GM12874 (cell line): ENCODE measurements around the gene EFNB1.

Experiments
- TF ChIP-seq, protein P1 (sequence below): IDR thresholded peaks from 2 replicates; pipeline ENCODE4 v1.5.1; 2011; ENCODE audit warnings: low read depth, mild to moderate bottlenecking, control low read depth, low read length, moderate library complexity; ENCODE audit not compliant: insufficient read depth

Gene EFNB1

DNA sequence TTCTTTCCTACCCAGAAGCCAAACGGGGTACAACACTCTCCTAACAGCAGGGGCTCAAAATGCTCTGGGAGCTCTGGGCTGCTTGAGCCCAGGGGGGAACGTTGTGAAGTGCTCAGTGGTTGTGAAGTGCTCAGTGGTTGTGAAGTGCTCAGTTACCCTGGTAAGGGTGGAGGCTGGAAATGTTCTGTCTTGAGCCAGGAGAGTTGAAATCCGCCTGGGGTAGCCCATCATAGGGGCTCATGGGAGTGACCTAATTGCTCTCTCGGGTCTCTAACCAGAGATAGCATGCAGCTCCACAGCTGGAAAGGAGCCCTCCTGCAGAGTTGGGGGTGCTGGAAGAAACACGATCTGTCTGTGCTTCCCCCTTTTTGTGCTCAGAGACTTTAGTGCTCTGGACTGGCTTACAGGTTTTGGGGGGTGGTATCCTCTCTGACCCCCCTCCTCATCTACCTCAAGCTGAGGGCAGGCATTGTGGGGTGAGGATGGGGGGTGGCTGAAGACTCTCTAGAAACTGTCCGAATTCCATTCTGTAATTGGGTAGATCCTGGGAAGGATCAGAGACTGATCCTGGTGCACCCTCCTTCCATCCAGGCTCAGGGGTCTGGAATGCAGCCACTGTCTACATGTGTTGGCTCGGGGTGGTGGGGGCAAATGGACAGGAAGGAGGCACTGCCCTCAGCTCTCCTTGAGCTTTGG lies 2.7 kb downstream of the EFNB1 start:
- TF ChIP-seq, protein P1, sequence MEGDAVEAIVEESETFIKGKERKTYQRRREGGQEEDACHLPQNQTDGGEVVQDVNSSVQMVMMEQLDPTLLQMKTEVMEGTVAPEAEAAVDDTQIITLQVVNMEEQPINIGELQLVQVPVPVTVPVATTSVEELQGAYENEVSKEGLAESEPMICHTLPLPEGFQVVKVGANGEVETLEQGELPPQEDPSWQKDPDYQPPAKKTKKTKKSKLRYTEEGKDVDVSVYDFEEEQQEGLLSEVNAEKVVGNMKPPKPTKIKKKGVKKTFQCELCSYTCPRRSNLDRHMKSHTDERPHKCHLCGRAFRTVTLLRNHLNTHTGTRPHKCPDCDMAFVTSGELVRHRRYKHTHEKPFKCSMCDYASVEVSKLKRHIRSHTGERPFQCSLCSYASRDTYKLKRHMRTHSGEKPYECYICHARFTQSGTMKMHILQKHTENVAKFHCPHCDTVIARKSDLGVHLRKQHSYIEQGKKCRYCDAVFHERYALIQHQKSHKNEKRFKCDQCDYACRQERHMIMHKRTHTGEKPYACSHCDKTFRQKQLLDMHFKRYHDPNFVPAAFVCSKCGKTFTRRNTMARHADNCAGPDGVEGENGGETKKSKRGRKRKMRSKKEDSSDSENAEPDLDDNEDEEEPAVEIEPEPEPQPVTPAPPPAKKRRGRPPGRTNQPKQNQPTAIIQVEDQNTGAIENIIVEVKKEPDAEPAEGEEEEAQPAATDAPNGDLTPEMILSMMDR, result no peak

DNA sequence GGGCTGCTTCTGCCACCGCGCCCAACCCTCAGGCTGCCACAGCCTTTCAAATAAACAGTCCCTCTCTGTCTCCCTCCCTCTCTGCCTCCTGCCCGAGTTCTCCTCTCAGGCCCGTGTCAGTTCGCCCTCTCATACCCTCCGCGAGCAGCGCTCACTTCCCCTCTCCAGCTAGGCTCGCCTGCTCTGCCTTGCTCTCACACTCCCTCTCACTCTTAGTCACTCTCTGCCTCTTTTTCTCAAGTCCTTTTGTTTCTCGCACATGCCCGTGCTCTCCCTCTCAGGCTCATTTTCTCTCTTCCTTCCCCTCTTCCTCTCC lies 3.2 kb downstream of the EFNB1 start:
- TF ChIP-seq, protein P1, result no peak

DNA sequence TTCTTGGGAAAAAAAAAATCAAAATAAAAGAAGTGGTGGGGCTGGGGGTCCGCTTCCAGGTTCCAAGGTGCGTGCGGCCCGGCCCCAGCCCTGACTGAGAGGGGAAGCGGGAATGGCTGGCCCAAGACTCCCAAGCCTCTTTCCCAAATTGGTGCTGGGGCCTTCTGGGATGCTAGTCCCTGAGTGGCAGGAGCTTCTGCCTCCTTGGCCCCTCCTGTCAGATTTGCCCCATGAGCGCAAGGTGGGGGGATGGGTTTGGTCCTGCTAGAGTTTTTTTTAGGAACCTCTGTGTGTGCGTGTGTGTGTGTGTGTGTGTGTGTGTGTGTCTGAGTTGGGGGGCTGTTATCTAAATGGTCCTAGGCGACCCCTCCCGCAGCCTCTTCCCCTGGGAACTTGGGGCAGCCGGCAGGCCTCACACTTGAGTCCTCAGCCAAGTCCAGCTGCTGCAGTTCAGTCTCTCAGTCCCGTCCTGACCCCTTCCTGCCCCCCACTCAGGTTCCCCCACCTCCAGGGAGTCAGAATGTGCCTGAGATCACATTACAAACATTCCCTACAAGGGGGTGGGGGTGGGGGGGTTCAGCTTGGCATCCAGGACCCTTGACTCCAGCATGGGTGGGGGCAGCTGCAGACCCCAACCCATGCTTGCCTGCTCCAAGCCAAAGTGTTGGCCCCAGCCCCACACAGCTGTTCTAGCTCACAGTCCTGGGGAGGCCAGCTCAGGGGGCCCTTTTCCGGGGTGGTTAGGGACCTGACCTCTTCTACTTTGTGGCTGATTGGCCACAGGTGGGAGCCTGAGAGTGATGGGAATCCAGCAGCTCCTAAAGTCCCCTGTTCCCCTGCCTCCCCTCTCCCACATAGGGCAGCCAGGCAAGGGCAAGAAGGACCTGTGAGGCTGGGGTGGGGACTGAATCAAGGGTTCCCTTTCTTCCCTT lies 4.0 kb downstream of the EFNB1 start:
- TF ChIP-seq, protein P1, result no peak

DNA sequence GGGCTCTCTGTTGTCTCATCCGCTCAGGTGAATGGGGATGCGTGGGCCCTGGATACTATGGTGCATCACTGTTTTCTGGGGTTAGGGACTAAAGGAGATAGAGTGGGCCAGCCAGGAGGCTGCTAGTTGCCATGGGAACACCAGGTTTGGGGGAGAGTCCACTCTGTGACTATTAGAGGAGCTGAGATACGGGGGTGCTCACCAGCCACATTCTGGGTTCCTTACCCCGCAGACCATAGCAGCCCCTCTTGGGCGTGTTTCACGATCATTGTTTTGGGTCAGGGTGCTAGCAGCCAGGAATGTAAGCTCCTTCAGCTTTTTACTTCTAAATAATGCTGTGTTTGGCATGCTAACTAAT lies 4.6 kb downstream of the EFNB1 start:
- TF ChIP-seq, protein P1, result no peak

DNA sequence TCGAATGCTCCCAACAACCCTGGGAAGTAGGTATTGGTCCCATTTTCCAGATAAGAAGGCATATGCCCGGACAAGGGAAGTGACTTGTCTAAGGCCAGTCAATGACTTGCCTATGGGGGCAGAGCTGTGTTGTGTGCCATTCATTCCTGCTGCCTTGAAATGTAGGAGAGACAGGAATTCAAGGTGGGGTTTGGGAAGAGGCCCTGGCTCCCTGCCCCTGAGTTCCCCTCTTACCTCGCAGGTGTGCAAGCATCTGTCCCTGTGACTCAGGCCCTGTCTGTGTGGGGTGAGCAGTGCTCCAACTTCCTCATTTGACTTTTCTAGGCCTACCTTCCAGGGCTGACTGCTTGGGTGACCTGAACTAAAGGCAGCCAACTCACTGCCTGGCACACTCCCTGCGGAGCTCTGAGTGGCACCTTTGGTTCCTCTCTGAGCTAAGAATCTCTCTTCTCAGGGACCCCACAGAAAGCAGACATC lies 5.1 kb downstream of the EFNB1 start:
- TF ChIP-seq, protein P1, result no peak

DNA sequence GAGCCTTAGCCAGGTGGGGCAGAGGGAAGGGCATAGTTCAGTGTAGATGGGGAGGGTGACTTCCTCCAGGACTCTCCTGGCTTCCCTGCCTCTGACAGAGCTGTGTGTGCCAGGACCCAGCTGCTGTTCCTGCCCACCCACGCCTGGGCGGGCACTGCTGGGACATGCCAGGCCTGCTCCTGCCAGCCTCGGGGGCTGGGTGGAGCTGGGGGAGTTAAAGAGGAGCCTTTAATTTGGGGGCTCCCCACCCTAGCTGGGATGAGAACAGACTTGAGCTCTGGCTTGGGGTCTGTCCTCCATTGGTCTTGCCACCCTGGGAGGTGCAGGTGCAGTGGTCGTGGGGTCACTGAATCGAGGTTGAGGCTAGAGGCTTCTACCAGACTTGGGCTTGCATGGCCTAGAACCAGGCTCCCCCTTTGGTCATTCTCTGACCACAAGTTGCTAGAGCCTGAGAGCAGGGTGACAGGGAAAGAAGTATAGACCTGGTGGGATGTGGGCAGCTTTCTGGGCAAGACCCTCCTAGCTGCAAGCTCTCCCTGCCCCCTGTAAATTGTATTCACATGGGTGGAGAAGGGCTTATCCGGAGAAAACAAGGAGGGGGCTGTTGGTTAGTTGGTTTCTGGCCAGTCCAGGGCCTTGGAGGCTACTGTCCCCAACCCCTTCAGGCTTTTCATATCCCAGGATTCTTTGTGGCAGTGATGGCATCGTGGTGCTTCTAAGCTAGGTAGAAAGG lies 5.7 kb downstream of the EFNB1 start:
- TF ChIP-seq, protein P1, result no peak

DNA sequence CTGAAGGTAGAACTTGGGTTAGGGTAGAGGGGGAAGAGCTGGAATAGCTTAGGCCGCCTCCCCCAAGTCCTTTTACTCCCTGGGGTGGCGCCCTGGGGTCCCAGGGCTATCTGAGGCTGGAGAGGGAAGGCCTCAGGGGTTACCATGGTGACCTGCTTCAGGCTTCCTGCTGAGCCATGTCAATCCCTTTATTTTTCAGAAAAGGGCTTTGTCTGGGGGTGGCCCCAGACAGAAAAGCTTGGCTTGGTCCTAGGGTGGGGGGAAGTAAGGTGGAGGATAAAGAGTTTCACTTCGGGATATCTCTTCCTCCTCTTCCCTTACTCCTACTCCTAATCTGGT lies 6.3 kb downstream of the EFNB1 start:
- TF ChIP-seq, protein P1, result no peak
